DOHH2 (cell line): ENCODE results near the gene LHX6.

Experiments used
- H3F3A ChIP-seq: fragments of 200-600 bp; sonication (generic), shearing (Covaris generic); 2 replicates; pipeline ENCODE4 v1.6.0; 2016; ENCODE audit warnings: antibody characterized with exemption, mild to moderate bottlenecking; ENCODE audit not compliant: control insufficient read depth, insufficient read depth
- H3K27ac ChIP-seq: fragments of 200-600 bp; sonication (generic); 2 replicates; pipeline ENCODE4 v1.5.1; 2014; ENCODE audit warnings: low read depth, mild to moderate bottlenecking, low read length, moderate library complexity
- H3K27me3 ChIP-seq: fragments of 200-600 bp; sonication (generic); 2 replicates; pipeline ENCODE4 v1.6.1; 2014; ENCODE audit warnings: mild to moderate bottlenecking, low read length, mixed read lengths; ENCODE audit not compliant: control insufficient read depth
- H3K36me3 ChIP-seq: fragments of 200-600 bp; sonication (generic); 2 replicates; pipeline ENCODE4 v1.6.1; 2014; ENCODE audit warnings: mild to moderate bottlenecking, low read length, moderate library complexity, mixed read lengths; ENCODE audit not compliant: control insufficient read depth
- H3K4me1 ChIP-seq: fragments of 200-600 bp; sonication (generic); 2 replicates; pipeline ENCODE4 v1.6.1; 2014; ENCODE audit warnings: mild to moderate bottlenecking, low read length, mixed read lengths; ENCODE audit not compliant: control insufficient read depth
- H3K4me2 ChIP-seq: fragments of 200-600 bp; sonication (generic); 2 replicates; pipeline ENCODE4 v1.6.0; 2014; ENCODE audit warnings: mild to moderate bottlenecking, low read length, moderate library complexity
- H3K4me3 ChIP-seq: fragments of 200-600 bp; sonication (generic); 2 replicates; pipeline ENCODE4 v1.5.1; 2014; ENCODE audit warnings: mild to moderate bottlenecking, low read length, mixed read lengths
- H3K79me2 ChIP-seq: fragments of 200-600 bp; sonication (generic); 2 replicates; pipeline ENCODE4 v1.6.1; 2014; ENCODE audit warnings: mild to moderate bottlenecking, low read length, mixed read lengths; ENCODE audit not compliant: control insufficient read depth
- H3K9me2 ChIP-seq: fragments of 200-600 bp; sonication (generic); replicated peaks from 2 replicates; pipeline ENCODE4 v1.6.1; 2014; ENCODE audit warnings: mild to moderate bottlenecking, low read length, mixed read lengths; ENCODE audit not compliant: control insufficient read depth
- H3K9me3 ChIP-seq: fragments of 200-600 bp; sonication (generic); 2 replicates; pipeline ENCODE4 v1.6.1; 2014; ENCODE audit warnings: antibody characterized with exemption, low read length, mixed read lengths; ENCODE audit not compliant: control insufficient read depth, insufficient read depth
- H4K20me1 ChIP-seq: fragments of 200-600 bp; sonication (generic); 2 replicates; pipeline ENCODE4 v1.6.0; 2014; ENCODE audit warnings: low read depth, mild to moderate bottlenecking, antibody characterized with exemption, low read length, moderate library complexity; ENCODE audit not compliant: control insufficient read depth, insufficient read depth
- EZH2phosphoT487 ChIP-seq: fragments of 200-600 bp; sonication (generic); IDR thresholded peaks from 2 replicates; pipeline ENCODE4 v1.6.1; 2017; ENCODE audit warnings: borderline replicate concordance, mild to moderate bottlenecking, antibody characterized with exemption, low read length, moderate library complexity, mixed read lengths
- TF ChIP-seq, protein P1 (sequence below): fragments of 200-600 bp; sonication (generic); IDR thresholded peaks from one replicate; pipeline ENCODE4 v1.5.1; 2014; ENCODE audit warnings: antibody characterized with exemption, mild to moderate bottlenecking, low read depth, low read length; ENCODE audit not compliant: poor library complexity, severe bottlenecking

The LHX6 gene

DNA sequence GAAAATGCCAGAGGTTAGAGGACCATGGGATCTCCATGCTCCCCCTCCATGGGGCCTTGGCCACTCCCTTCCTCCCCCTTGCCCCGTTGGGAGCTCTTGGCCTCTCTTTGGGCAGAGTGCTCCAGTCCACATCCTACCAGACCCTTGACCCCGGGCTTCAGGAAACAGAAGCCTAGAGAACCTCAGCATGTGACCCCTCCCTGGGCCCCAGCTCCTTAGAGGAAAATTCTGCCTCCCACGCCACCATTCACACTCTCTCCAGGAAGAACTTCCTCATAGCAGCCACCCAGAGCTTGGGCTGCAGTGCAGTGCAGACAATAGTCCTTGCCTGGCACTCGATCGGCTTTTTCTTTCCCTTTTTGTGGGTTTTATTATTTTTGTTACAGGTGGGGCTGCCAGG is 6.0 kb downstream of the LHX6 start:
- Histone ChIP-seq H3K4me2 (no peak overlapping the region), H3K36me3 (no peaks in the 10 kb centered on the region), H3F3A (no peaks in the 10 kb centered on the region), H4K20me1 (no peaks in the 10 kb centered on the region), H3K79me2 (no peaks in the 10 kb centered on the region), H3K27ac (no peak overlapping the region), H3K9me2 (no peaks in the 10 kb centered on the region), H3K9me3 (no peaks in the 10 kb centered on the region), H3K4me1 (no peaks in the 10 kb centered on the region), H3K4me3 (no peak overlapping the region), H3K27me3 (peaks cover 34% of the 10 kb centered on the region)
- no peak for TF ChIP-seq EZH2phosphoT487
- TF ChIP-seq, protein P1, sequence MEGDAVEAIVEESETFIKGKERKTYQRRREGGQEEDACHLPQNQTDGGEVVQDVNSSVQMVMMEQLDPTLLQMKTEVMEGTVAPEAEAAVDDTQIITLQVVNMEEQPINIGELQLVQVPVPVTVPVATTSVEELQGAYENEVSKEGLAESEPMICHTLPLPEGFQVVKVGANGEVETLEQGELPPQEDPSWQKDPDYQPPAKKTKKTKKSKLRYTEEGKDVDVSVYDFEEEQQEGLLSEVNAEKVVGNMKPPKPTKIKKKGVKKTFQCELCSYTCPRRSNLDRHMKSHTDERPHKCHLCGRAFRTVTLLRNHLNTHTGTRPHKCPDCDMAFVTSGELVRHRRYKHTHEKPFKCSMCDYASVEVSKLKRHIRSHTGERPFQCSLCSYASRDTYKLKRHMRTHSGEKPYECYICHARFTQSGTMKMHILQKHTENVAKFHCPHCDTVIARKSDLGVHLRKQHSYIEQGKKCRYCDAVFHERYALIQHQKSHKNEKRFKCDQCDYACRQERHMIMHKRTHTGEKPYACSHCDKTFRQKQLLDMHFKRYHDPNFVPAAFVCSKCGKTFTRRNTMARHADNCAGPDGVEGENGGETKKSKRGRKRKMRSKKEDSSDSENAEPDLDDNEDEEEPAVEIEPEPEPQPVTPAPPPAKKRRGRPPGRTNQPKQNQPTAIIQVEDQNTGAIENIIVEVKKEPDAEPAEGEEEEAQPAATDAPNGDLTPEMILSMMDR: no peak

DNA sequence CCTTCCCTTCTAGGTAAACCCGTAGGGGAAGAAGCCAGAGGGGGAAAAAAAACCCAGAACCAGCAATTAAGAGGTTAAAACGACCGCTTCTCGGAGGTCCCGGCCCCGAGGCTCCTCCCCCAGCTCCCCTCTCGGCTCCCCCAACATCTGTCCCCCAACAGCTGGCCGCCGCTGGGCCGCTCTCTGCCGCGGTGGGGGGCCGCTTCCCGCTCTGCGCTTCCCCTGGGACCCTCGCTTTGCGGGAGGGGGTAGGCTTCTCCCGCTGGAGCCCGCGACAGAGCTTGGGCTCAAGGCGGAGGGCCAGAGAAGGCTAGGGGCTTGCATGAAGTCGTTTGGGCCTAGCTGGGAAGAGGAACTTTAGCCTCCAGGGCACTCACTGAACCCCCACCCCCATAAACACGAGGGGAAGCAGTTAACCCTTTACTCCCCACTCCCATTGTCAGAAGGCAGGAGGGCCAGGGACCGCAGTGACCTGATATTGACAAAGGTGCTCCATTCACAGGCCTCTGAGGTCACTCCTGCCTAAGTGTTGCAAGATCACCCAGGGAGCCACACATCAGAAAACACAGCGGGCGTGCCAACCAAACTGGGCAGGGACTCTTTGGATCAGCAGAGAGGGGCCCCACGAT is 7.5 kb downstream of the LHX6 start:
- H3K27me3 ChIP-seq: peaks cover 34% of the 10 kb centered on the region
- H3F3A ChIP-seq: no peaks in the 10 kb centered on the region
- no peak overlapping the region for H3K4me2 ChIP-seq
- H3K9me2 ChIP-seq: no peaks in the 10 kb centered on the region
- no peaks in the 10 kb centered on the region for H3K36me3 ChIP-seq
- no peaks in the 10 kb centered on the region for H3K9me3 ChIP-seq
- TF ChIP-seq, protein P1: no peak
- no peak for TF ChIP-seq EZH2phosphoT487
- no peaks in the 10 kb centered on the region for H4K20me1 ChIP-seq
- no peak overlapping the region for H3K27ac ChIP-seq
- H3K4me3 ChIP-seq: no peak overlapping the region
- H3K4me1 ChIP-seq: no peaks in the 10 kb centered on the region
- H3K79me2 ChIP-seq: no peaks in the 10 kb centered on the region

DNA sequence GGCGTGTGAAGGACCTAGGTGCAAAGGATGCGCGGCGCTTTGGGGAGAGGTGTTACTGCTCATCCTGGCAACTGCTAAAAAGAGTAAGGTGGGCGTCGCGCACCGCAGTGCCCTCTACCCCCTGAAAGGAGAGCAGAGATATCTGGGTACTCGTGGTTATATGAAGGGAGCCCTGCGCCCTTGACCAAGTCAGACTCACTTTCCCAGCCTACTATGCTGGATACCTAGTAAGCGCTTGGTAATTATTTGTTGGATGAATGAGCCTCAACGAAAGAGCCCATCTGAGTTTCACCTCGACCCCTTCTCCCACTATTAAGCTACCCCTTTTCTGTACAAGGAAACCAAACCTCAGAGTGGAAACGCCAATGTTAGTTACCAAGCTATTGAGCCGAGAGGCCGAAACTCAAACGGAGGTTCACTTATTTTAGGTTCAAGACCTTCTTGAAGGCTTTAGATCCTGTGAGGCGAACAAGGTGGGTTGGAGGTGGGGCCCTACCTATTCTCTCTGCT is 8.0 kb downstream of the LHX6 start:
- peaks cover 34% of the 10 kb centered on the region for H3K27me3 ChIP-seq
- no peaks in the 10 kb centered on the region for H3K4me1 ChIP-seq
- H3K27ac ChIP-seq: no peak overlapping the region
- H3K79me2 ChIP-seq: no peaks in the 10 kb centered on the region
- H3K9me2 ChIP-seq: no peaks in the 10 kb centered on the region
- H3F3A ChIP-seq: no peaks in the 10 kb centered on the region
- no peak overlapping the region for H3K4me3 ChIP-seq
- H4K20me1 ChIP-seq: no peaks in the 10 kb centered on the region
- no peak for TF ChIP-seq EZH2phosphoT487
- TF ChIP-seq, protein P1: no peak
- H3K4me2 ChIP-seq: no peak overlapping the region
- H3K9me3 ChIP-seq: no peaks in the 10 kb centered on the region
- H3K36me3 ChIP-seq: no peaks in the 10 kb centered on the region
